Activated CD4-positive, alpha-beta T cell treated with anti-CD3 and anti-CD28 coated beads, Interleukin-2, amount 10 ng/mL, durations not matched to agents 7 days and 5 days (primary cell): ENCODE results near the gene DLEC1. TPM values are rescaled to one million over a fixed set of nuclear protein-coding genes. Genes with fewer than 3 reads are reported as not detected.
"Not testable (repeated sequence)": the region's sequence is repeated elsewhere in the genome, so short reads cannot be mapped to it uniquely, and the experiment has no call there.

Experiments used
- CTCF ChIA-PET: fragments of 350-600 bp; sonication (Branson Sonifier 250); formaldehyde crosslinking; loops from one replicate; lab custom pipeline; 2021; ENCODE audit warnings: antibody characterized with exemption; lab: Charles Lee
- POLR2A ChIA-PET: fragments of 350-600 bp; sonication (Branson Sonifier 250); formaldehyde crosslinking; loops from one replicate; lab custom pipeline; 2021; ENCODE audit warnings: antibody characterized with exemption; lab: Charles Lee
- DNase-seq: peaks from one replicate; pipeline ENCODE4 v3.0.0-alpha.2; 2020
- H3K27ac Mint-ChIP-seq: one replicate; pipeline ENCODE4 v1.8.0; 2021; ENCODE audit warnings: mild to moderate bottlenecking, moderate library complexity, mixed read lengths
- H3K27me3 Mint-ChIP-seq: one replicate; pipeline ENCODE4 v1.8.0; 2021; ENCODE audit warnings: mixed read lengths
- H3K36me3 Mint-ChIP-seq: one replicate; pipeline ENCODE4 v1.8.0; 2021; ENCODE audit warnings: low read depth, mixed read lengths
- H3K4me1 Mint-ChIP-seq: one replicate; pipeline ENCODE4 v1.8.0; 2021; ENCODE audit warnings: mixed read lengths
- H3K4me3 Mint-ChIP-seq: one replicate; pipeline ENCODE4 v1.8.0; 2021; ENCODE audit warnings: mild to moderate bottlenecking, moderate library complexity, mixed read lengths
- H3K9me3 Mint-ChIP-seq: one replicate; pipeline ENCODE4 v1.8.0; 2021; ENCODE audit warnings: mixed read lengths
- total RNA-seq, 2 experiments: library from RNA; stranded (reverse); gene quantifications; one replicate each; pipeline ENCODE4 v1.2.3, GENCODE V29; 2021

The DLEC1 gene
- total RNA-seq, 2 experiments from 2014 or later: 1.4 to 2.3 TPM

- ChIA-PET POLR2A (no interaction called here), CTCF (interaction anchor here (0.9 kb wide), 1 partner anchor 33 kb away, joined by 3 read pairs; no protein-coding TSS in a partner anchor)
- DNase-seq: no peak
- Mint-ChIP-seq H3K27ac (no peak overlapping the region), H3K9me3 (no peaks in the 10 kb centered on the region), H3K36me3 (peaks cover 4% of the 10 kb centered on the region), H3K27me3 (no peaks in the 10 kb centered on the region), H3K4me3 (no peak overlapping the region), H3K4me1 (peaks cover 16% of the 10 kb centered on the region)
Measured at GRCh38 chr3:38059591-38059990, 20.6 kb downstream of the DLEC1 start.

GRCh38 chr3:38062809-38063208 is 23.8 kb downstream of the DLEC1 start:
- Mint-ChIP-seq H3K9me3 (peaks cover 3% of the 10 kb centered on the region), H3K4me1 (peaks cover 8% of the 10 kb centered on the region)
- POLR2A ChIA-PET: no interaction called here

GRCh38 chr3:38064453-38064852 is 25.4 kb downstream of the DLEC1 start:
- H3K4me1 Mint-ChIP-seq, H3K27ac Mint-ChIP-seq, POLR2A ChIA-PET, DNase-seq, H3K9me3 Mint-ChIP-seq, CTCF ChIA-PET, H3K27me3 Mint-ChIP-seq, H3K36me3 Mint-ChIP-seq, H3K4me3 Mint-ChIP-seq: not testable (repeated sequence)

More at GRCh38 chr3:38062809-38063208, 23.8 kb downstream of the DLEC1 start:
- Mint-ChIP-seq H3K27ac (no peak overlapping the region), H3K27me3 (peaks cover 5% of the 10 kb centered on the region), H3K4me3 (no peak overlapping the region), H3K36me3 (peaks cover 4% of the 10 kb centered on the region)
- no peak for DNase-seq
- CTCF ChIA-PET: no interaction called here

GRCh38 chr3:38067508-38068233 is 28.7 kb downstream of the DLEC1 start:
- H3K27ac Mint-ChIP-seq: no peak overlapping the region
- CTCF ChIA-PET: interaction anchor here (0.7 kb wide), 1 partner anchor 11 kb away, joined by 4 read pairs; no protein-coding TSS in a partner anchor
- no peak for DNase-seq
- POLR2A ChIA-PET: no interaction called here
- H3K36me3 Mint-ChIP-seq: no peaks in the 10 kb centered on the region
- H3K27me3 Mint-ChIP-seq: peaks cover 5% of the 10 kb centered on the region
- no peaks in the 10 kb centered on the region for H3K4me1 Mint-ChIP-seq
- no peak overlapping the region for H3K4me3 Mint-ChIP-seq
- H3K9me3 Mint-ChIP-seq: peaks cover 3% of the 10 kb centered on the region

GRCh38 chr3:38070013-38070412 is 31.0 kb downstream of the DLEC1 start:
- no peaks in the 10 kb centered on the region for H3K36me3 Mint-ChIP-seq

GRCh38 chr3:38077073-38077472 is 38.1 kb downstream of the DLEC1 start:
- H3K27me3 Mint-ChIP-seq, H3K36me3 Mint-ChIP-seq, POLR2A ChIA-PET, H3K9me3 Mint-ChIP-seq, H3K4me1 Mint-ChIP-seq, CTCF ChIA-PET, H3K4me3 Mint-ChIP-seq, DNase-seq, H3K27ac Mint-ChIP-seq: not testable (repeated sequence)

More at GRCh38 chr3:38070013-38070412, 31.0 kb downstream of the DLEC1 start:
- no peak overlapping the region for H3K27ac Mint-ChIP-seq
- DNase-seq: no peak
- POLR2A ChIA-PET: no interaction called here
- no peak overlapping the region for H3K4me3 Mint-ChIP-seq
- H3K27me3 Mint-ChIP-seq: peaks cover 5% of the 10 kb centered on the region
- no peaks in the 10 kb centered on the region for H3K4me1 Mint-ChIP-seq
- peaks cover 3% of the 10 kb centered on the region for H3K9me3 Mint-ChIP-seq
- CTCF ChIA-PET: interaction anchor here (0.6 kb wide), 1 partner anchor 25 kb away, joined by 5 read pairs; no protein-coding TSS in a partner anchor

- H3K27ac Mint-ChIP-seq, H3K4me1 Mint-ChIP-seq, H3K9me3 Mint-ChIP-seq: not testable (repeated sequence)
Measured at GRCh38 chr3:38082296-38082695, 43.3 kb downstream of the DLEC1 start.

GRCh38 chr3:38083254-38083653 is 44.2 kb downstream of the DLEC1 start:
- H3K4me1 Mint-ChIP-seq, POLR2A ChIA-PET, H3K27ac Mint-ChIP-seq, H3K36me3 Mint-ChIP-seq, DNase-seq, H3K4me3 Mint-ChIP-seq, H3K27me3 Mint-ChIP-seq, H3K9me3 Mint-ChIP-seq, CTCF ChIA-PET: not testable (repeated sequence)

More at GRCh38 chr3:38082296-38082695, 43.3 kb downstream of the DLEC1 start:
- DNase-seq, H3K27me3 Mint-ChIP-seq, CTCF ChIA-PET, H3K36me3 Mint-ChIP-seq, POLR2A ChIA-PET, H3K4me3 Mint-ChIP-seq: not testable (repeated sequence)

GRCh38 chr3:38083871-38084333 is 44.9 kb downstream of the DLEC1 start:
- CTCF ChIA-PET: no interaction called here
- DNase-seq: peak; percentile 31
- Mint-ChIP-seq H3K36me3 (peaks cover 4% of the 10 kb centered on the region), H3K4me1 (no peaks in the 10 kb centered on the region), H3K4me3 (no peak overlapping the region), H3K27ac (peak overlapping the region; percentile 2), H3K27me3 (no peaks in the 10 kb centered on the region), H3K9me3 (peaks cover 6% of the 10 kb centered on the region)
- POLR2A ChIA-PET: no interaction called here

- Mint-ChIP-seq H3K27me3 (no peaks in the 10 kb centered on the region), H3K4me1 (no peaks in the 10 kb centered on the region), H3K9me3 (peaks cover 6% of the 10 kb centered on the region), H3K27ac (peak overlapping the region; percentile 28), H3K4me3 (no peak overlapping the region), H3K36me3 (peaks cover 4% of the 10 kb centered on the region)
- DNase-seq: peak; percentile 51
- CTCF ChIA-PET: interaction anchor here (0.9 to 1.0 kb wide), 2 partner anchors 10 to 192 kb away, joined by 3 read pairs; no protein-coding TSS in a partner anchor
- POLR2A ChIA-PET: no interaction called here
Measured at GRCh38 chr3:38084334-38085310, 45.6 kb downstream of the DLEC1 start.

- H3K4me1 Mint-ChIP-seq: no peaks in the 10 kb centered on the region
- CTCF ChIA-PET: interaction anchor here (0.9 to 1.0 kb wide), 2 partner anchors 9 to 192 kb away, joined by 3 read pairs; no protein-coding TSS in a partner anchor
- POLR2A ChIA-PET: no interaction called here
- H3K27me3 Mint-ChIP-seq: no peaks in the 10 kb centered on the region
- peaks cover 4% of the 10 kb centered on the region for H3K36me3 Mint-ChIP-seq
- H3K27ac Mint-ChIP-seq: peak overlapping the region; percentile 39
- H3K9me3 Mint-ChIP-seq: peaks cover 6% of the 10 kb centered on the region
- no peak overlapping the region for H3K4me3 Mint-ChIP-seq
- DNase-seq: no peak
Measured at GRCh38 chr3:38085311-38085942, 46.4 kb downstream of the DLEC1 start.

- no peaks in the 10 kb centered on the region for H3K4me1 Mint-ChIP-seq
- H3K4me3 Mint-ChIP-seq: no peak overlapping the region
- H3K9me3 Mint-ChIP-seq: peaks cover 6% of the 10 kb centered on the region
- H3K27me3 Mint-ChIP-seq: no peaks in the 10 kb centered on the region
- ChIA-PET POLR2A (no interaction called here), CTCF (no interaction called here)
- H3K27ac Mint-ChIP-seq: no peak overlapping the region
- DNase-seq: no peak
- peaks cover 4% of the 10 kb centered on the region for H3K36me3 Mint-ChIP-seq
Measured at GRCh38 chr3:38085943-38086324, 46.9 kb downstream of the DLEC1 start.
